ENCODE data around the gene MPZL2.

- TF ChIP-seq CTCF (IDR thresholded peaks at IDR 0.05): no peak
- no peak for TF ChIP-seq POLR2A (IDR thresholded peaks at IDR 0.05)
These were observed 34.0 kb downstream of the MPZL2 start for GRCh38 chr11:118230088-118230487.

All from esophagus squamous epithelium (tissue), 4 donors.